ENCODE measurements around the gene IMPDH1. TPM values are rescaled to one million over a fixed set of nuclear protein-coding genes. Genes with fewer than 3 reads are reported as not detected.

The IMPDH1 gene
- total RNA-seq, 2 experiments from 2014 or later = 59.0 to 60.7 TPM

DNA sequence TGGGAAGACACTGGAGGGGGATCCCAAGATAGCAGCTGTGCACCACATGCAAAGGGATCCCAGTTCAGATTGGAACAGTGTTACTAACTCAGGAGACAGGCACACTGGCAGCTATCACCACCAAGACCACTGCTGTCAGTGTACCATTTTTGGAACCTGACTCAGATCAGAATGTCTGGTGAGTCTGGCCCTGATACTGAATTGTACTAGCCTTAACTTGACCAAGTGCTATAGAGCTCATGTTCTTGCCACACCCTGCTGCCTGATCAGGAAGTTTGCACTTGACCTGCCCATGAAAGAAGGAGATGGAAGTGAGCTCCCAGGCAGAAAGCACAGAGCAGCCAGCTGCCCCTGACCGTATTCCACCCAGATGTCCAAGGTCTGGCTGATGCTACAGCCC, 43.5 kb downstream of the IMPDH1 start:
- DNase-seq = no peak
- intact Hi-C loops (cut with DNase I, micrococcal nuclease) = no loop called here
- ChIA-PET CTCF (interaction anchor here (1.0 to 1.1 kb wide), 3 partner anchors 9 to 21 kb away, joined by 3 to 4 read pairs (median 4); no protein-coding TSS in a partner anchor), POLR2A (no interaction called here)
- Mint-ChIP-seq H3K4me1 (peaks cover 18% of the 10 kb centered on the region), H3K27ac (no peak overlapping the region), H3K36me3 (ENCODE audit: low read depth) (no peaks in the 10 kb centered on the region), H3K4me3 (no peak overlapping the region), H3K27me3 (peaks cover 34% of the 10 kb centered on the region), H3K9me3 (ENCODE audit: low read depth) (no peaks in the 10 kb centered on the region)
- no peak for ATAC-seq

DNA sequence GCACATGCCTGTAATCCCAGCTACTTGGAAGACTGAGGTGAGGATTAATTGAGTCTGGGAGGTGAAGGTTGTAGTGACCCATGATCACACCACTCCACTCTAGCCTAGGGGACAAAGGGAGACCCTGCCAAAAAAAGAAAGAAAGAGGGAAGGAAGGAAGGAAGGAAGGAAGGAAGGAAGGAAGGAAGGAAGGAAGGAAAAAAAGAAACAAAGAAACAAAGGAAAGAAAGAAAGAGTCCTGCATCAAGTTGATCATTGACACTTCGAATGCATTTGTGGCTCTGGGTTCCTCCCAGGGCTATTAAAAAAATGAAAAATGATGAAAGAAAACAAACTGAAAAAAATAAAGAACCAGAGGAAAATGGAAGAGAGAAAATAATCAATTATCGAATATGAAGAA, 44.4 kb downstream of the IMPDH1 start:
- H3K9me3 Mint-ChIP-seq (ENCODE audit: low read depth) = no peaks in the 10 kb centered on the region

GRCh38 chr7:128364166-128364870, 45.5 kb downstream of the IMPDH1 start:
- POLR2A ChIA-PET = no interaction called here
- Mint-ChIP-seq H3K4me1 (peaks cover 24% of the 10 kb centered on the region), H3K27me3 (peaks cover 46% of the 10 kb centered on the region), H3K4me3 (no peak overlapping the region), H3K36me3 (ENCODE audit: low read depth) (no peaks in the 10 kb centered on the region), H3K27ac (no peak overlapping the region), H3K9me3 (ENCODE audit: low read depth) (no peaks in the 10 kb centered on the region)
- no peak for DNase-seq
- ATAC-seq = no peak
- CTCF ChIA-PET = interaction anchor here (1.0 kb wide), 1 partner anchor 21 kb away, joined by 3 read pairs; the partner anchor contains the start of gene RBM28
- intact Hi-C loops (cut with DNase I, micrococcal nuclease) = no loop called here

More for the DNA sequence above, 44.4 kb downstream of the IMPDH1 start:
- Mint-ChIP-seq H3K27me3 (peaks cover 41% of the 10 kb centered on the region), H3K4me1 (peaks cover 24% of the 10 kb centered on the region), H3K4me3 (no peak overlapping the region), H3K27ac (no peak overlapping the region), H3K36me3 (ENCODE audit: low read depth) (no peaks in the 10 kb centered on the region)
- POLR2A ChIA-PET = no interaction called here
- no peak for ATAC-seq
- CTCF ChIA-PET = interaction anchor here (1.1 kb wide), 1 partner anchor 22 kb away, joined by 4 read pairs; no protein-coding TSS in a partner anchor
- intact Hi-C loops (cut with DNase I, micrococcal nuclease) = no loop called here
- DNase-seq = no peak

DNA sequence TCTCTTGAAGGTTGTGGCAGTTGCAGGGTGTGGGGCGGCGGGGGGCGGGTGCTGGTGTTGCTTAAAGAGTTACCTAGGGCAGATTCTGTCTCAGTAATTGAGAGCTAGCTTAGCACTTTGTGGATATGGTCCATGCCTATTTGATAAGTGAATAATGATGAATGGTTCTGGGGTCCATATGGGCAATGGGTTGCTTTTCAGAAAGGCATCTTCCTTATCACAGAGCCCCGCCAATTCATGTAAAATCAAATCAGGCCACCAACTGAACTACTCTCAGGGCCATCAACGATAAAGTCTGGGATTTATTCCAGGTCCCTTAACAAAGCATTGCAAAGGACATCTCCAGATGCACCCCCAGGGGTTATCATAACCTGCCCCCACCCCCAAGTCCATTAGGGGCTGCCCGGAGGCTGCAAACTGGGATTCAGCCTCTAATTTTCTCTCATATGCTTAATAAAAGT, 46.5 kb downstream of the IMPDH1 start:
- Mint-ChIP-seq H3K4me3 (no peak overlapping the region), H3K27me3 (peaks cover 50% of the 10 kb centered on the region), H3K9me3 (ENCODE audit: low read depth) (no peaks in the 10 kb centered on the region), H3K4me1 (peaks cover 24% of the 10 kb centered on the region), H3K36me3 (ENCODE audit: low read depth) (no peaks in the 10 kb centered on the region), H3K27ac (no peak overlapping the region)
- POLR2A ChIA-PET = interaction anchor here (1.0 kb wide), 1 partner anchor 20 kb away, joined by 3 read pairs; the partner anchor contains the start of gene RBM28
- intact Hi-C loops (cut with DNase I, micrococcal nuclease) = loop anchor here in 1 of 2 experiments (2.0 kb wide), 1 partner anchor 14 kb away; no protein-coding TSS in a partner anchor
- DNase-seq (no peak), ATAC-seq (no peak)
- CTCF ChIA-PET = interaction anchor here (0.6 to 2.6 kb wide), 6 partner anchors 9 to 25 kb away, joined by 3 to 28 read pairs (median 6); partner anchors contain the start of gene RBM28

- Mint-ChIP-seq H3K27ac (no peak overlapping the region), H3K27me3 (peaks cover 51% of the 10 kb centered on the region), H3K36me3 (ENCODE audit: low read depth) (no peaks in the 10 kb centered on the region), H3K9me3 (ENCODE audit: low read depth) (no peaks in the 10 kb centered on the region), H3K4me3 (peak overlapping the region; percentile 68), H3K4me1 (peaks cover 24% of the 10 kb centered on the region)
- ChIA-PET POLR2A (interaction anchor here (1.0 kb wide), 1 partner anchor 19 kb away, joined by 3 read pairs; the partner anchor contains the start of gene RBM28), CTCF (interaction anchor here (0.6 to 2.6 kb wide), 7 partner anchors 9 to 494 kb away, joined by 3 to 28 read pairs (median 4); partner anchors contain the start of gene RBM28)
- DNase-seq (no peak), ATAC-seq (peak; percentile 83)
- intact Hi-C loops (cut with DNase I, micrococcal nuclease) = loop anchor here (1.0 to 2.0 kb wide), 2 partner anchors 14 to 97 kb away; no protein-coding TSS in a partner anchor
Observed at GRCh38 chr7:128362670-128363069, 47.1 kb downstream of the IMPDH1 start.

DNA sequence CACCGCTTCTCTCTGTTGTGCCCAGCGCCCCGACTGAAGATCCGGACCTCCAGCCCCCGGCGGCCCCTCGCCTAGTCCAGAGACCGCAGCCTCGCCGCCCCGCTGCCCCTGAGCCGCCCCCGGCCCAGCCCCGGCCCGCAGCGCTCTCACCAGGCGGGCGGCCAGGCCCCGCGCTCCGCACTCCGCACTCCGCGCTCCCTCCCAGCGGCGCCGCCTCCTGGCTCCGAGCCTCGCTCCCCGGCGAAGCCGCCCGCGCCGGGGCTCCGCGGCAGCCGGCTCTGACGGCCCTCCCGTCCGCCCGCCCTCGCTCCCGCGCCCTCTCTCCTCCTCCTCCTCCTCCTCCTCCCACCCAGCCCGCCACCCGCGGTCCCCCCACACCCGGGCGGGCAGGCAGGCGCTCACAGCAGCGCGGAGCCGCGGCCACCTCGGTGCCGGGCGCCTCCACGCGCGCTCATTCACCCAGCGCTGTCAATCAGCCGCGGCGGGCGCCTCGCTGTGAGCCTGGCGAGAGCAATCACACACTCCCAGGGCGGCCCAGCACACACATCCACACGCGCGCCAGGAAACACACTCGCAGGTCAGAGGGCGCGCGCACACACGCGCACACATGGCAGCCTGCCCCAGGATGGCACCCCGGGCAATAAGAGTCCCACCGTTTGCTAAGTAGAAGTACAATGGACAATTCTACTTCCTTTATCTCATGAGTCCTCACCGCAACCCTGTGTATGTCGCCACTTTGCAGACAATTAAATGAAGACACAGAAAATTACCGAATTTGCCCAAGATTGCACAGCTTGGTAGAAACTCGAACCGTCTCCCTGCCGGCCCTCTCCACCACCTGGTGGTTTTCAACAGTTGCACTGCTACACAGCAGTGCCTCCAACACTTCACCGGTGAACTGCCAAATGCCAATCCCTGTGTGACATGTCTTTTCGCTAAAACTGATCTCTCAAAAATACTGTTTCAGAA, 48.1 kb downstream of the IMPDH1 start, which contains the start of gene PRRT4:
Gene PRRT4 (minus strand): TSS at position 280 of the 969 bp plus-strand sequence.
- H3K36me3 Mint-ChIP-seq (ENCODE audit: low read depth) = no peaks in the 10 kb centered on the region
- H3K27ac Mint-ChIP-seq = peak within 1 kb of the TSS; percentile 64
- ChIA-PET CTCF (interaction anchor here (1.5 to 2.6 kb wide), 4 partner anchors 10 to 25 kb away, joined by 3 to 28 read pairs (median 10); partner anchors contain the start of gene RBM28), POLR2A (interaction anchor here (1.0 kb wide), 1 partner anchor 18 kb away, joined by 3 read pairs; the partner anchor contains the start of gene RBM28)
- H3K27me3 Mint-ChIP-seq = peaks cover 48% of the 10 kb centered on the region
- H3K9me3 Mint-ChIP-seq (ENCODE audit: low read depth) = no peaks in the 10 kb centered on the region
- peak; percentile 59 for DNase-seq
- peak; percentile 53 for ATAC-seq
- H3K4me3 Mint-ChIP-seq = peak within 1 kb of the TSS; percentile 68
- peaks cover 24% of the 10 kb centered on the region for H3K4me1 Mint-ChIP-seq
- intact Hi-C loops (cut with DNase I, micrococcal nuclease) = loop anchor here (1.0 to 2.0 kb wide), 3 partner anchors 13 to 98 kb away; partner anchors contain the start of gene HILPDA (in 1 of the 2)

DNA sequence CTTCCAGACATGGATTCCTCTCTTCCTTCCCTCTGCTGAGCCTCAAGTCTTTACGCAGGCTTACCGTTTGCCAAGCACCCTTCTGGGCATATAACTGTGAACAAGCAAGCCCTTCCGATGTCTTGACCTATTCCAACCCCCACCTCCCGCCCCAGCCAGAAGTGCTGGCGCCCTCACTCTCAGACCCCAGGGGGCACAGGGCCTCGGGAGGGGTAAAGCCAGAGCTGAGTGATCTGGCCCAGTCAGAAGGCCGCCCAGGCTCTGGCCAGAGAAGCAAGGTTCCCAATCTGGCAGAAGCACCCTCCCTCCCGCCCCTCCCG, 49.5 kb downstream of the IMPDH1 start:
- no peaks in the 10 kb centered on the region for H3K36me3 Mint-ChIP-seq (ENCODE audit: low read depth)
- ATAC-seq = no peak
- H3K4me1 Mint-ChIP-seq = peaks cover 24% of the 10 kb centered on the region
- H3K4me3 Mint-ChIP-seq = no peak overlapping the region
- intact Hi-C loops (cut with DNase I, micrococcal nuclease) = no loop called here
- ChIA-PET CTCF (interaction anchor here (1.0 kb wide), 1 partner anchor 16 kb away, joined by 3 read pairs; the partner anchor contains the start of gene RBM28), POLR2A (no interaction called here)
- no peak for DNase-seq
- no peaks in the 10 kb centered on the region for H3K9me3 Mint-ChIP-seq (ENCODE audit: low read depth)
- H3K27me3 Mint-ChIP-seq = peaks cover 41% of the 10 kb centered on the region
- H3K27ac Mint-ChIP-seq = no peak overlapping the region

DNA sequence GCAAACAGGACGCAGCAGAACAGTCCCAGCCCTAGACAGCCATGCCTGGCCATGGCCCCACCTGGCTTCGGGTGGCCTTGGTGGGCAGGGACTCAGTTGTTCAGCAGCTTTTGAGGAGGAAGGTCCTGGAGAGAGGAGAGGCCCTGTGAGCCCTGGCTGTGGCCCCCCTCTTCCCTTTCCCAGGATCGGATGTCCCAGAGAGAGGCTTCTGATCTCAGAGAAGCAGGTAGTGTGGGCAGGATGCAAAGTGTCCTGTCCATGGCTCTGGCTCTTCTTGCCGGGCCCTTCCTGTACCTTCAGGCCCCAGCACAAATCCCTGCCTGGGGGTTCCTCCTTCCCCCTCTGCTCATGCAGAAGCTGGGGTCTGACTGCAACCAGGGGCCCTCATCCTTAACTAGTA, 49.8 kb downstream of the IMPDH1 start:
- ATAC-seq = no peak
- ChIA-PET CTCF (interaction anchor here (1.0 to 3.9 kb wide), 2 partner anchors 12 to 16 kb away, joined by 3 to 22 read pairs; partner anchors contain the start of gene RBM28), POLR2A (no interaction called here)
- no peak overlapping the region for H3K27ac Mint-ChIP-seq
- H3K4me1 Mint-ChIP-seq = peaks cover 24% of the 10 kb centered on the region
- no peaks in the 10 kb centered on the region for H3K9me3 Mint-ChIP-seq (ENCODE audit: low read depth)
- no peak for DNase-seq
- H3K36me3 Mint-ChIP-seq (ENCODE audit: low read depth) = no peaks in the 10 kb centered on the region
- no peak overlapping the region for H3K4me3 Mint-ChIP-seq
- intact Hi-C loops (cut with DNase I, micrococcal nuclease) = no loop called here
- H3K27me3 Mint-ChIP-seq = peaks cover 38% of the 10 kb centered on the region

GRCh38 chr7:128359336-128359735, 50.4 kb downstream of the IMPDH1 start:
- DNase-seq = no peak
- H3K9me3 Mint-ChIP-seq (ENCODE audit: low read depth) = no peaks in the 10 kb centered on the region
- no peak overlapping the region for H3K27ac Mint-ChIP-seq
- no peak overlapping the region for H3K4me3 Mint-ChIP-seq
- ATAC-seq = no peak
- ChIA-PET POLR2A (no interaction called here), CTCF (interaction anchor here (1.5 to 3.9 kb wide), 2 partner anchors 11 to 28 kb away, joined by 6 to 22 read pairs; no protein-coding TSS in a partner anchor)
- H3K4me1 Mint-ChIP-seq = peaks cover 24% of the 10 kb centered on the region
- H3K36me3 Mint-ChIP-seq (ENCODE audit: low read depth) = no peaks in the 10 kb centered on the region
- peaks cover 33% of the 10 kb centered on the region for H3K27me3 Mint-ChIP-seq
- intact Hi-C loops (cut with DNase I, micrococcal nuclease) = no loop called here

DNA sequence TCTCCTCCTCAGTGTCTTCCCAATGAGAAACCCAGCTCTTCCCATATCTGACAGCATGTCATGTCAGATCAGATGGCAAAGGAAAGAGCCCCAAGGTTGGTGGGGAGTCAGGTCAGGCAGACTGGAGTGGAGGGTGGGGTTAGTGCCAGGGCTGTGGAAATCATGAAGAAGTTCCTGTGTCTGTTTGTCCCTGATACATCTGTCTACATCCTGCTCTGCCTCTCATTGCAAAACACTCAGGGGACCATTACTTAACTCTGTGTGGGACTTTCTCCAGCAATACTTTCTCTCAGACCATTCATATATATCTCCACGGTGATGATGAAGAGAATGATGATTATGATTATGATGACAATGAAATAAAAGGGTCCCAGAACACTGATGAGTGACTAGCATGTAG, 51.5 kb downstream of the IMPDH1 start:
- Mint-ChIP-seq H3K9me3 (ENCODE audit: low read depth) (no peaks in the 10 kb centered on the region), H3K36me3 (ENCODE audit: low read depth) (no peaks in the 10 kb centered on the region), H3K4me3 (no peak overlapping the region), H3K27me3 (peaks cover 34% of the 10 kb centered on the region), H3K4me1 (peaks cover 22% of the 10 kb centered on the region), H3K27ac (no peak overlapping the region)
- ATAC-seq (no peak), DNase-seq (no peak)
- CTCF ChIA-PET = interaction anchor here (1.2 to 3.9 kb wide), 8 partner anchors 9 to 29 kb away, joined by 3 to 22 read pairs (median 4); partner anchors contain the start of gene RBM28
- intact Hi-C loops (cut with DNase I, micrococcal nuclease) = no loop called here
- POLR2A ChIA-PET = no interaction called here

DNA sequence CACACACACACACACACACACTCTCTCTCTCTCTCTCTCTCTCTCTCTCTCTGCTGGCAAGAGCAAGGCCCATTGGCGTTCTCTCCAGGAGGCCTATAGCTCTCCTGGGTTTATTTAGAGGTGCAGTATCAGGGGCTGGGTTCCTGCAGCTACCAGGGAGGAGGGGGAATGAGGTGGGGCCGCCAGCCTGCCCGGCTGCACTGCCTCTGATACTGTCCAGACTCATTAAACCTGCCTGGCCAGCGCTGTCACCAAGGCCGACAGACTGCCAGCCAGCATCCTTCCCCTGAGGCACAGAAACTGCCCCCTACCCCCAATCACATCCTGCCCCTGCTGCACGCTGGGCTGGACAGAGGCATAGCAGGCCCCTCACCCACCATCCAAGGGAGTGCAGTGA, 52.6 kb downstream of the IMPDH1 start:
- POLR2A ChIA-PET = no interaction called here
- intact Hi-C loops (cut with DNase I, micrococcal nuclease) = no loop called here

More for the DNA sequence above, 52.6 kb downstream of the IMPDH1 start:
- Mint-ChIP-seq H3K4me1 (peaks cover 12% of the 10 kb centered on the region), H3K4me3 (no peak overlapping the region), H3K27ac (no peak overlapping the region), H3K27me3 (peaks cover 37% of the 10 kb centered on the region), H3K9me3 (ENCODE audit: low read depth) (no peaks in the 10 kb centered on the region), H3K36me3 (ENCODE audit: low read depth) (no peaks in the 10 kb centered on the region)
- CTCF ChIA-PET = interaction anchor here (0.7 to 3.9 kb wide), 8 partner anchors 9 to 24 kb away, joined by 3 to 22 read pairs (median 4); partner anchors contain the start of gene RBM28
- ATAC-seq = no peak
- no peak for DNase-seq

Data from activated CD4-positive, alpha-beta T cell treated with anti-CD3 and anti-CD28 coated beads for 36 hours (primary cell).